HG03060 (cell line): ENCODE data around the gene PHF19.

Experiments
- ATAC-seq: cut with Tn5 transposase; IDR thresholded peaks from one replicate; pipeline ENCODE4 v1.9.1; 2021; ENCODE audit warnings: low read depth, moderate number of reproducible peaks; ENCODE audit not compliant: unreplicated experiment

The PHF19 gene

GRCh38 chr9:120820095-120820494 lies 56.9 kb downstream of the PHF19 start:
- ATAC-seq: no peak

- ATAC-seq: no peak
These were observed 58.4 kb downstream of the PHF19 start for GRCh38 chr9:120818595-120818994.

- ATAC-seq: no peak
These were observed 61.9 kb downstream of the PHF19 start for GRCh38 chr9:120815075-120815474.

- no peak for ATAC-seq
These were observed 68.1 kb downstream of the PHF19 start for GRCh38 chr9:120808931-120809330.

- ATAC-seq: no peak
These were observed 69.2 kb downstream of the PHF19 start for GRCh38 chr9:120807607-120808379.
